Brain microvascular endothelial cell (primary cell): ENCODE results near the gene SART1.

Source experiments
- DNase-seq: peaks from one replicate; pipeline ENCODE4 v3.0.0-alpha.2; 2020
- H3K27ac ChIP-seq: fragments of 250-450 bp; sonication (Bioruptor Pico); 2 replicates; pipeline ENCODE4 v1.5.1; 2020; ENCODE audit warnings: mild to moderate bottlenecking, moderate library complexity
- H3K27me3 ChIP-seq: fragments of 250-450 bp; sonication (Bioruptor Pico); replicated peaks from 2 replicates; pipeline ENCODE4 v1.5.1; 2020; ENCODE audit warnings: mild to moderate bottlenecking
- H3K36me3 ChIP-seq: fragments of 250-450 bp; sonication (Bioruptor Pico); replicated peaks from 2 replicates; pipeline ENCODE4 v1.5.1; 2020; ENCODE audit warnings: mild to moderate bottlenecking
- H3K4me3 ChIP-seq: 2 replicates; pipeline ENCODE4 v1.5.1; 2011; ENCODE audit warnings: low read depth, mild to moderate bottlenecking, control low read depth, low read length, moderate library complexity
- in situ Hi-C: cut with HindIII; loops from 2 replicates; pipeline ENCODE4 v1.10.0; 2017; ENCODE audit warnings: low sequenced_read_pairs, low pct_ligation_motif_present
- TF ChIP-seq, protein P1 (sequence below): IDR thresholded peaks from 2 replicates; pipeline ENCODE4 v1.5.1; 2011; ENCODE audit warnings: low read depth, mild to moderate bottlenecking, moderate library complexity, low read length, control low read depth, inconsistent platforms; ENCODE audit errors: missing control alignments

SART1 gene

GRCh38 chr11:66012946-66013761 is 51.6 kb downstream of the SART1 start:
- H3K27ac ChIP-seq = no peak overlapping the region
- in situ Hi-C loops = no loop called here

GRCh38 chr11:66013762-66014100 is 52.2 kb downstream of the SART1 start:
- no peak for DNase-seq
- in situ Hi-C loops = no loop called here
- no peak overlapping the region for H3K4me3 ChIP-seq
- H3K27ac ChIP-seq = no peak overlapping the region
- H3K27me3 ChIP-seq = no peaks in the 10 kb centered on the region
- TF ChIP-seq, protein P1, sequence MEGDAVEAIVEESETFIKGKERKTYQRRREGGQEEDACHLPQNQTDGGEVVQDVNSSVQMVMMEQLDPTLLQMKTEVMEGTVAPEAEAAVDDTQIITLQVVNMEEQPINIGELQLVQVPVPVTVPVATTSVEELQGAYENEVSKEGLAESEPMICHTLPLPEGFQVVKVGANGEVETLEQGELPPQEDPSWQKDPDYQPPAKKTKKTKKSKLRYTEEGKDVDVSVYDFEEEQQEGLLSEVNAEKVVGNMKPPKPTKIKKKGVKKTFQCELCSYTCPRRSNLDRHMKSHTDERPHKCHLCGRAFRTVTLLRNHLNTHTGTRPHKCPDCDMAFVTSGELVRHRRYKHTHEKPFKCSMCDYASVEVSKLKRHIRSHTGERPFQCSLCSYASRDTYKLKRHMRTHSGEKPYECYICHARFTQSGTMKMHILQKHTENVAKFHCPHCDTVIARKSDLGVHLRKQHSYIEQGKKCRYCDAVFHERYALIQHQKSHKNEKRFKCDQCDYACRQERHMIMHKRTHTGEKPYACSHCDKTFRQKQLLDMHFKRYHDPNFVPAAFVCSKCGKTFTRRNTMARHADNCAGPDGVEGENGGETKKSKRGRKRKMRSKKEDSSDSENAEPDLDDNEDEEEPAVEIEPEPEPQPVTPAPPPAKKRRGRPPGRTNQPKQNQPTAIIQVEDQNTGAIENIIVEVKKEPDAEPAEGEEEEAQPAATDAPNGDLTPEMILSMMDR = no peak
- no peaks in the 10 kb centered on the region for H3K36me3 ChIP-seq

More at GRCh38 chr11:66012946-66013761, 51.6 kb downstream of the SART1 start:
- Histone ChIP-seq H3K4me3 (no peak overlapping the region), H3K36me3 (no peaks in the 10 kb centered on the region), H3K27me3 (no peaks in the 10 kb centered on the region)
- no peak for DNase-seq
- TF ChIP-seq, protein P1 = no peak

- Histone ChIP-seq H3K27ac (no peak overlapping the region), H3K27me3 (no peaks in the 10 kb centered on the region), H3K36me3 (no peaks in the 10 kb centered on the region), H3K4me3 (no peak overlapping the region)
- in situ Hi-C loops = no loop called here
- DNase-seq = no peak
- TF ChIP-seq, protein P1 = no peak
These were observed 53.4 kb downstream of the SART1 start for GRCh38 chr11:66014804-66015453.

GRCh38 chr11:66015454-66015881 is 53.9 kb downstream of the SART1 start:
- TF ChIP-seq, protein P1 = no peak
- Histone ChIP-seq H3K27me3 (no peaks in the 10 kb centered on the region), H3K27ac (no peak overlapping the region), H3K4me3 (no peak overlapping the region), H3K36me3 (no peaks in the 10 kb centered on the region)
- DNase-seq = no peak
- in situ Hi-C loops = no loop called here

GRCh38 chr11:66015936-66016792 is 54.6 kb downstream of the SART1 start:
- H3K36me3 ChIP-seq = no peaks in the 10 kb centered on the region
- no peak overlapping the region for H3K4me3 ChIP-seq
- no peaks in the 10 kb centered on the region for H3K27me3 ChIP-seq
- no peak for DNase-seq
- in situ Hi-C loops = no loop called here
- no peak overlapping the region for H3K27ac ChIP-seq
- TF ChIP-seq, protein P1 = no peak
